ENCODE data around the gene CDH4. TPM values are rescaled to one million over a fixed set of nuclear protein-coding genes. Genes with fewer than 3 reads are reported as not detected.
A peak's percentile ranks its signal among the peaks of the same experiment; 100 is the strongest.

The CDH4 gene
- total and polyA plus RNA-seq, 2 of the 8 experiments (the other 6 are each of a cell fraction or from before 2014, with no cell fraction given), result 4.3 to 7.9 TPM

DNA sequence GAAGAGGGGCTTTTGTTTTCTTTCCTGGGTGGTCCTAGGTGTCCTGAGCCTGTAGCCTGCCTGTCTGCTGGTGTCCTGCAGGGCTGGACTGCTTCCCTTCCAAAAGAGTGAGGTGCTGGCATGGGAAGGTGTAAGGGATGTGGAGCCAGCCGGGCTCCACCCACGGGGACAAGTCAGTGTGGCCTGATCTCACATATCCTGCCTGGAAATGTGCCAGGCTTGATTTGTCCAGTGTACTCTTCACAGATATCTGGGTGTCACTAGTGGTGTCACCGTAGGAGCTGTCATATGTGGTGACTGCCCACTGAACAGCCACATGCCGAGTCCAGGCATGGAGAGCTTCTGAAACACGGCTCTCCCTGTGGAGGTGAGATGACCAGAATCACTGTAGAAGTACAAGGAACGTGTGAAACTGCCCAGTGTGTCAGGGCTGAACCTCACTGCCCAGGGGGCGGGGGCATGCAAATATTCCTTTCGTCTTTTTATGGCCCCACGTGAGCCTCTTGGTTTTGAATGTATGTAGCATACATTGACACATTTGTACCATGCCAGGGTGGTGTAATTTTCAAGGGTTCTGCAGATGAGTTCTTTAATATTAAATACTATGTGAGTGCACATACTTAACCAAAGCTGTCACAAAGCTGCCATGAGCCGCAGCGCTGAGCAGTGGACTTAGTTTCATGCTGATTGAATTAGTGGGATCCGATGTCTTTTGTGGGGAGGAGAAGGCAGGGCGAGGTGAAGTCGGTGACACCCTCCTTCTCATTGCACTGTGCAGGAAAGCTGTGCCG, 55.8 kb downstream of the CDH4 start:
- no peak overlapping the region for H3K56ac ChIP-seq (replicated peaks; ENCODE audit: insufficient read length, low read depth, low read length)
- no peak overlapping the region for H3K27ac ChIP-seq (ENCODE audit: low read depth, low read length)
- H4K8ac ChIP-seq (ENCODE audit: extremely low read depth, insufficient read depth, low read length), result no peak overlapping the region
- peak overlapping the region; percentile 23 for H3K4ac ChIP-seq (replicated peaks; ENCODE audit: insufficient read length, low read depth, low read length)
- CTCF ChIA-PET (ENCODE audit: partially characterized antibody), result interaction anchor here (0.9 kb wide), 1 partner anchor 14 kb away, joined by 3 read pairs; no protein-coding TSS in a partner anchor
- H2BK5ac ChIP-seq (ENCODE audit: low read depth, low read length), result peak overlapping the region; percentile 54; the same call in 1 of the 2 replicates
- no peaks in the 10 kb centered on the region for H3K36me3 ChIP-seq (ENCODE audit: control insufficient read depth in 2 of 4, insufficient read depth in 4 of 4, low read length in 3 of 4)
- no peak for FAIRE-seq
- H3K27me3 ChIP-seq (replicated peaks in 1 of 4; ENCODE audit: control insufficient read depth in 3 of 4, extremely low read depth in 1 of 4, insufficient read depth in 3 of 4, low read length in 3 of 4), result peaks cover 0 to 2% (median 0%) of the 10 kb centered on the region in 4 experiments; a peak in 3 of 7 replicates
- H3K23ac ChIP-seq (ENCODE audit: insufficient read length), result no peak overlapping the region
- H2AK5ac ChIP-seq (ENCODE audit: low read depth, low read length), result no peak overlapping the region
- H4K5ac ChIP-seq (ENCODE audit: insufficient read length, low read depth, low read length), result no peak overlapping the region
- H2BK15ac ChIP-seq (ENCODE audit: low read length), result no peak overlapping the region
- peaks cover 7% of the 10 kb centered on the region for H3K79me1 ChIP-seq (ENCODE audit: low read depth, low read length)
- no peak overlapping the region; a peak in 2 of 7 replicates for H3K9ac ChIP-seq (replicated peaks in 1 of 4; ENCODE audit: extremely low read depth in 1 of 4, low read depth in 3 of 4, low read length in 3 of 4)
- H3K23me2 ChIP-seq (ENCODE audit: low read depth, low read length), result peaks cover 8% of the 10 kb centered on the region
- H3K14ac ChIP-seq (ENCODE audit: insufficient read length), result no peak overlapping the region
- no peak for DNase-seq (ENCODE audit: low read depth in 1 of 2, low spot score in 2 of 2)
- H4K20me1 ChIP-seq (replicated peaks in 1 of 2; ENCODE audit: control insufficient read depth in 1 of 2, insufficient read depth in 2 of 2, low read length in 2 of 2), result peaks cover 0 to 16% of the 10 kb centered on the region in 2 experiments
- 0 out of 2 replicates have a peak overlapping the region, but pooled peaks have one; percentile 11 for H2BK12ac ChIP-seq (ENCODE audit: low read depth, low read length)
- no peaks in the 10 kb centered on the region for H3K9me3 ChIP-seq (ENCODE audit: insufficient read depth in 2 of 2, low read depth in 1 of 2, low read length in 1 of 2)
- peak overlapping the region in 1 of 2 experiments; percentile 14; a peak in 2 of 4 replicates for H3K4me2 ChIP-seq (ENCODE audit: insufficient read depth in 1 of 2, low read depth in 2 of 2, low read length in 2 of 2)
- H3K4me3 ChIP-seq (ENCODE audit: extremely low read depth in 1 of 4, insufficient read depth in 2 of 4, low read depth in 3 of 4, low read length in 4 of 4), result no peak overlapping the region
- no peak overlapping the region for H2BK120ac ChIP-seq (replicated peaks; ENCODE audit: low read depth, low read length)
- 0 out of 2 replicates have a peak overlapping the region, but pooled peaks have one; percentile 64 for H2BK20ac ChIP-seq (ENCODE audit: low read length)
- H4K91ac ChIP-seq (replicated peaks; ENCODE audit: insufficient read length, low read length), result peak overlapping the region; percentile 17
- no peak overlapping the region for H2AFZ ChIP-seq (ENCODE audit: low read length)
- POLR2A ChIA-PET (ENCODE audit: partially characterized antibody), result no interaction called here
- peaks cover 7 to 22% (median 19%) of the 10 kb centered on the region in 4 experiments for H3K4me1 ChIP-seq (replicated peaks in 1 of 4; ENCODE audit: control insufficient read depth in 3 of 4, insufficient read depth in 4 of 4, low read length in 3 of 4)
- 88% methylated on average over 15 of the region's 15 CpGs; no CpG with 5 or more reads in 1 of the 2 experiments for WGBS, 2 experiments (ENCODE audit: extremely low coverage in 1 of 2, insufficient coverage in 1 of 2, insufficient read length in 1 of 2, insufficient replicate concordance in 2 of 2, low coverage in 1 of 2, low lambda C conversion rate in 2 of 2, missing lambda C conversion rate in 1 of 2)
- H3K18ac ChIP-seq (ENCODE audit: extremely low read depth, low read length), result no peak overlapping the region
- H3K79me2 ChIP-seq (ENCODE audit: control insufficient read depth in 1 of 2, insufficient read depth in 2 of 2, low read length in 2 of 2), result peaks cover 0 to 5% of the 10 kb centered on the region in 2 experiments; a peak in 1 of 4 replicates
- TF ChIP-seq KDM1A (IDR thresholded peaks at IDR 0.05; ENCODE audit: borderline replicate concordance, low read length) (no peak), ATF3 (IDR thresholded peaks at IDR 0.05; ENCODE audit: insufficient read depth, low read depth, low read length) (no peak), TCF12 (IDR thresholded peaks at IDR 0.05; ENCODE audit: low read depth, low read length) (no peak), BRCA1 (IDR thresholded peaks at IDR 0.05; ENCODE audit: low read depth, low read length) (no peak), KDM4A (IDR thresholded peaks at IDR 0.05; ENCODE audit: low read depth, low read length, severe bottlenecking) (no peak), ZNF274 (IDR thresholded peaks at IDR 0.05; ENCODE audit: borderline replicate concordance, extremely low read depth, low read length) (no peak), TAF7 (optimal IDR thresholded peaks at IDR 0.05; ENCODE audit: borderline replicate concordance, low read depth, low read length) (no peak), SP4 (IDR thresholded peaks at IDR 0.05; ENCODE audit: low read length) (no peak), HDAC2 (IDR thresholded peaks at IDR 0.05; ENCODE audit: borderline replicate concordance in 1 of 2, low read depth in 2 of 2, low read length in 2 of 2) (no peak), CBX5 (IDR thresholded peaks at IDR 0.05; ENCODE audit: low read depth, low read length) (no peak), BCL11A (IDR thresholded peaks at IDR 0.05; ENCODE audit: low read depth in 2 of 2, low read length in 2 of 2) (no peak)

Data from H1 (cell line).